HG02943 (cell line): Measurements from ENCODE around the gene BRPF1.

Source experiments
- ATAC-seq: cut with Tn5 transposase; IDR thresholded peaks from one replicate; pipeline ENCODE4 v1.9.1; 2021; ENCODE audit warnings: mild to moderate bottlenecking, low read depth, moderate library complexity; ENCODE audit not compliant: unreplicated experiment

The BRPF1 gene

GRCh38 chr3:9731206-9732079, at the start of gene BRPF1:
Gene BRPF1, plus strand, starts transcription at chr3:9731735. Its CDS starts 2,406 bp downstream, at chr3:9734141.
- peak; percentile 86 for ATAC-seq

- no peak for ATAC-seq
Measured at GRCh38 chr3:9682096-9682495, 49.4 kb upstream of the BRPF1 start.

GRCh38 chr3:9683426-9683825, 48.1 kb upstream of the BRPF1 start:
- ATAC-seq, result no peak

GRCh38 chr3:9685216-9686049, 46.1 kb upstream of the BRPF1 start:
- no peak for ATAC-seq

GRCh38 chr3:9686050-9686550, 45.4 kb upstream of the BRPF1 start:
- no peak for ATAC-seq

- no peak for ATAC-seq
Measured at GRCh38 chr3:9686703-9687102, 44.8 kb upstream of the BRPF1 start.

- no peak for ATAC-seq
Measured at GRCh38 chr3:9687514-9687913, 44.0 kb upstream of the BRPF1 start.

GRCh38 chr3:9688961-9689360, 42.6 kb upstream of the BRPF1 start:
- no peak for ATAC-seq

GRCh38 chr3:9689757-9690156, 41.8 kb upstream of the BRPF1 start:
- no peak for ATAC-seq

- ATAC-seq, result peak; percentile 94
Measured at GRCh38 chr3:9690451-9691450, 40.8 kb upstream of the BRPF1 start.

GRCh38 chr3:9691636-9692035, 39.9 kb upstream of the BRPF1 start:
- no peak for ATAC-seq

GRCh38 chr3:9692416-9692815, 39.1 kb upstream of the BRPF1 start:
- no peak for ATAC-seq

GRCh38 chr3:9695345-9695744, 36.2 kb upstream of the BRPF1 start:
- no peak for ATAC-seq

- ATAC-seq, result no peak
Measured at GRCh38 chr3:9695746-9696145, 35.8 kb upstream of the BRPF1 start.

GRCh38 chr3:9696480-9697220, 34.9 kb upstream of the BRPF1 start:
- no peak for ATAC-seq

GRCh38 chr3:9697892-9698291, 33.6 kb upstream of the BRPF1 start:
- ATAC-seq, result no peak

- ATAC-seq, result no peak
Measured at GRCh38 chr3:9698293-9698692, 33.2 kb upstream of the BRPF1 start.

GRCh38 chr3:9700536-9700935, 31.0 kb upstream of the BRPF1 start:
- ATAC-seq, result no peak

- no peak for ATAC-seq
Measured at GRCh38 chr3:9701006-9701405, 30.5 kb upstream of the BRPF1 start.
